Measurements from ENCODE around the gene OBSL1. TPM values are rescaled to one million over a fixed set of nuclear protein-coding genes. Genes with fewer than 3 reads are reported as not detected.

The OBSL1 gene
- total RNA-seq, 1 donor, result 0.52 TPM

DNA sequence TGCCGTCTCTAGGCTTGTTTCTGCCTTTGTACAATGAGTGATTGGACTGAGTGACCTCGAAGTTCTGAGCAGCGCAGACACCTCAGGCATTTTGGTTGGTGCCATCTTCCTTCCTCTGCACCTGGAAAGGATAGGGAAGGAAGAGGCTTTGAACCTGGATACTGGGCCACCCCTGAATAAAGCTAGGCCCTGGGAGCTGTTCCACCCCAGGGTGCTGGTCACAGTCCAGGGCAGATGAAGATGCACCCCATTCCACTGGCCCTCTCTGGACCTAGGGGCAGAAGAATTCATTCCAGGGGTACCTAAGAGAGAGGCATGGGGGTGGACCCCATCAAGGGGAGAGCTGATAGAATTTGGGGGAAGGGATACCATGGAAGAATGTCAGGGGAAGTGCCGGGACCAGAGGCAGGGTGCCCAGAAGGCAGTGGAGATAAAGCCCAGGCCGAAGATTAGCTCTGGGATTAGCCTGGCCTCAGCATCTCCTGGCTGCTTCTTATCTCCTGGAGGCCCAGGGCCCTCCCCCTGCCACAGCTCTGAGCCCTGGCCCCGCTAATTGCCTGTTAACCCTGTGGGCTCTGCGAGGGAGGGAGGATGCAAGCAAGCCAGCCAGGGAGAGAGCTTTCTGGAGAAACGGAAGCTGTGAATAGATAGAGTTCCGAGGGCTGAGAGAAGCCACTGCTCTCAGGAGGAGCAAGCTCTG lies 45.7 kb downstream of the OBSL1 start:
- H3K27me3 ChIP-seq (ENCODE audit: insufficient read depth, low read length), result peaks cover 61% of the 10 kb centered on the region
- H3K4me1 ChIP-seq (ENCODE audit: insufficient read depth, low read length), result no peaks in the 10 kb centered on the region
- H3K4me3 ChIP-seq (ENCODE audit: low read length), result no peak overlapping the region
- H3K9me3 ChIP-seq (ENCODE audit: low read depth, low read length), result no peaks in the 10 kb centered on the region

GRCh38 chr2:219524817-219525216 lies 46.5 kb downstream of the OBSL1 start:
- peaks cover 56% of the 10 kb centered on the region for H3K27me3 ChIP-seq (ENCODE audit: insufficient read depth, low read length)
- H3K9me3 ChIP-seq (ENCODE audit: low read depth, low read length), result no peaks in the 10 kb centered on the region
- no peak overlapping the region for H3K4me3 ChIP-seq (ENCODE audit: low read length)
- H3K4me1 ChIP-seq (ENCODE audit: insufficient read depth, low read length), result no peaks in the 10 kb centered on the region

DNA sequence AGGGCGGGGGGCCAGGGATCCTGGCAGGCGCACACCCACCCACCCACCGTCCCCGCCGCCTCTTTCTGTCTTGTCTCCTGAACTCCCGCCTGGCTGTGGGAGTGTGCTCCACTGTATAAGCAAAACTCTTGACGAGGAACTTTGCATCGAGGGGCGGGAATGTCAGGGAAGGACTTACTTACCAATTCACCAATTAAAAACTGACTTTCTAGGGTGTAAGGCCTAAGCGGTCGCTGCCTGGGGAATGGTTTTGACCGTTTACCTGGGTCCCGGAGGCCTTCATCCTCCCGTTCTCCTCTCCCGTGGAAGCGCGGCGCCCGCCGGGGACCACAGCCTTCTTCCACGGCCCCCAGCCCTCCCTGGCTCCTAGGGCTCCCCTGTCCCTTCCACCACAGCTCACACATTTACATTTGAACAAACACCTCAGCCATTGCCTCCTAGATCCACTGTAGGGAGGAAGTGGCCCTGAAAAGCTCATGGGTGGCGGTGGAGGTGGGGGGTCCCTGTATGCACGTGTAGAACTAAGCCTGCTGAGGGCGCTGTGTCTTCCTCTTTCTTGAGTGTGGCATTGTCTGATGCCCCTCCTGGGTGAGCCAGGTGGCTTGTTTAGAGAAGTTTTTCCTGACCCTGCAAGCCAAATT lies 48.2 kb downstream of the OBSL1 start:
- Histone ChIP-seq H3K4me1 (ENCODE audit: insufficient read depth, low read length) (no peaks in the 10 kb centered on the region), H3K27me3 (ENCODE audit: insufficient read depth, low read length) (peaks cover 45% of the 10 kb centered on the region), H3K9me3 (ENCODE audit: low read depth, low read length) (no peaks in the 10 kb centered on the region), H3K4me3 (ENCODE audit: low read length) (no peak overlapping the region)

- no peaks in the 10 kb centered on the region for H3K9me3 ChIP-seq (ENCODE audit: low read depth, low read length)
- peaks cover 42% of the 10 kb centered on the region for H3K27me3 ChIP-seq (ENCODE audit: insufficient read depth, low read length)
- H3K4me3 ChIP-seq (ENCODE audit: low read length), result no peak overlapping the region
- H3K4me1 ChIP-seq (ENCODE audit: insufficient read depth, low read length), result no peaks in the 10 kb centered on the region
Observed at GRCh38 chr2:219522111-219523030, 49.0 kb downstream of the OBSL1 start.

DNA sequence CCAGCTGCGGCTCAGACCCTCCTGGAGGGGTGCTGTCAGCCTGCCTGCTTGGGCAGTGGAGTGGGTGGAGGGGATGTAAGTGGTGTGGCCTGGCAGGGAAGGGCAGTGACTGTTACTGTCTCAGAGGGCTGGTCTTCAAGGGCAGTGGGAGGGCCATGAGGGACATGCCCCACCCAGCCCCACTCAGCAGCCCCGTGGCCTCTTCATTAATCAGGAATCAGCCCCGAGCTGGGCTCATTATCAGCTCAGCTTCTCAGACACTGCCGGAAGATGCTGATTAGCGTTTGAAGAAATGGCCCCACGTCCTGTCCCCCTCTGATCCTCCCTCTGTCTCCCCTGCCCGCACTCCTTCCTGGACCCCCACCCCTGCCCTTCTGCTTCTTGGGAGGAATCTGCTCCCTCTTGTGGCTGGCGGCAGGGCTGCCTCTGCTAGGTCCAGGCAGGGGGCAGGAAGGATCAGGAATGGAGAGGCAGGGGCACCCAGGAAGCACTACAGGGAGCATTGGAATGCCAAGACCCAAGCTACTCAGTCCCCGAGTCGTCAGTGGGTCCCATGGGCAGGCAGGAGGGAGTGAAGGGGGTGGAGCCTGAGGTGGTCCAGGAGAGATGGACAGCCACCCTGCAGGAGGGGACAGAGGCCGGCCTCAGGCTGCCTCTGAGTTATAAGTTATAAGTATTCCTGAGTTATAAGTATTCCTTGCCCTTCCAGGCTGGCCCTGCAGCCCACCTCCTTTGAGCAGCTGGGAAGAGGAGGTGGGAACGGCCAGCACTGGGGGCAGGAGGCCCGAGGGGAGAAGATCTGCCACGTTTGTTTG lies 50.1 kb downstream of the OBSL1 start:
- Histone ChIP-seq H3K27me3 (ENCODE audit: insufficient read depth, low read length) (peaks cover 42% of the 10 kb centered on the region), H3K4me1 (ENCODE audit: insufficient read depth, low read length) (no peaks in the 10 kb centered on the region), H3K9me3 (ENCODE audit: low read depth, low read length) (no peaks in the 10 kb centered on the region), H3K4me3 (ENCODE audit: low read length) (no peak overlapping the region)

- no peaks in the 10 kb centered on the region for H3K4me1 ChIP-seq (ENCODE audit: insufficient read depth, low read length)
- H3K9me3 ChIP-seq (ENCODE audit: low read depth, low read length), result no peaks in the 10 kb centered on the region
- peaks cover 39% of the 10 kb centered on the region for H3K27me3 ChIP-seq (ENCODE audit: insufficient read depth, low read length)
- no peak overlapping the region for H3K4me3 ChIP-seq (ENCODE audit: low read length)
Observed at GRCh38 chr2:219520079-219520478, 51.3 kb downstream of the OBSL1 start.

DNA sequence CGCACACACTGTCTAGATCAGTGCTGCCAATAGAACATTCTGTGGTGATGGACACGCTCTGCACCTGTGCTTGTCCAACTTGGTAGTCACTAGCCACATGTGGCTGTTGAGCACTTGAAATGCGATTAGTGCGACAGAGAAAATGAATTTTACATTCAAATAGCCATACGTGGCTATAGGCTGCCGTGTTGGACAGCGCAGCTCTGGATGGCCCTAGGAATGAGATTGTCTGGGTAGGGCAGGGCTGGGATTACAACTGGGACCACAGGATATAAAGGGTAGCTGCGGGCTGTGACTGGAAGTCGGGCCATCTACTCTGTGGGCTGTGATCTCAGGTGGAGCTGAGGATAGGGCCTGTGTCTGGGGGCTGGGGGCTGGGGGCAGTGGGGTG lies 51.8 kb downstream of the OBSL1 start:
- Histone ChIP-seq H3K27me3 (ENCODE audit: insufficient read depth, low read length) (peaks cover 38% of the 10 kb centered on the region), H3K9me3 (ENCODE audit: low read depth, low read length) (no peaks in the 10 kb centered on the region), H3K4me1 (ENCODE audit: insufficient read depth, low read length) (no peaks in the 10 kb centered on the region), H3K4me3 (ENCODE audit: low read length) (no peak overlapping the region)

- Histone ChIP-seq H3K4me1 (ENCODE audit: insufficient read depth, low read length) (no peaks in the 10 kb centered on the region), H3K27me3 (ENCODE audit: insufficient read depth, low read length) (peaks cover 36% of the 10 kb centered on the region), H3K9me3 (ENCODE audit: low read depth, low read length) (no peaks in the 10 kb centered on the region), H3K4me3 (ENCODE audit: low read length) (no peak overlapping the region)
Observed at GRCh38 chr2:219517954-219518778, 53.2 kb downstream of the OBSL1 start.

- no peak overlapping the region for H3K4me3 ChIP-seq (ENCODE audit: low read length)
- peaks cover 40% of the 10 kb centered on the region for H3K27me3 ChIP-seq (ENCODE audit: insufficient read depth, low read length)
Observed at GRCh38 chr2:219516888-219517287, 54.5 kb downstream of the OBSL1 start.

DNA sequence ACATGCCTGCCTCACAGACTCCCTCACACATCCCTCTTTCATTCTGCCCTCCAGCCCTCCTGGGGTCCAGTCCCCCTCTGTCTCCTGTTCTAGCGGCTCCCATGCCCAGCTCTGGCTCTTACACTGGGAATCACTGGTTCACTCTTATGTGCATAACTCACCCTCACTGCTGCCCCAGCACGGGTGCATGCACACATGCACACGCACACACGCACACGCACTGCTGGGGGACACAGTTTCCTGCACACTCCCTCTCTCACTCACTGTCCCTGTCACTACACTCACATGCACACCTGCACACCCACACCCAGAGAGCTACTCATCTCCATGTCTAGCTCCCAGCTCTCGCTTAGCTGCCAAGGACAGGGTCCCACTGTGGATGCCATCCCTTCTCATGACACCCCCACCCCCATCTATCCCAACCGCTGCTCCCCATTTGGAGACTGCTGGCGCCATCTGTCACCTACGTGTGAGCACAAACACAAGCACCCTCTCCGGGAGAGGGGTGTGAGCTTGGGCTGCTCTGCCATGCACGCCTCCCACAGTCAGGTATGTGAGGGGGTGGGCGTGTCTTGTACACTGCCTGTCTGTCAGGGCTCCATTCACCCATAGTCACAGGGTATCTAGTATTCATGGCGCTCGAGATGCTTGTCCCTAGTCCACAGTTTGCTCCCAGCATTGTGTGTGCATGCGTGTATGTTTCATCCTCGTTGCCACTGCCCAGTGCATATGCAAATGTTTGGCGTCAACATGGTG lies 55.3 kb downstream of the OBSL1 start:
- Histone ChIP-seq H3K9me3 (ENCODE audit: low read depth, low read length) (no peaks in the 10 kb centered on the region), H3K4me1 (ENCODE audit: insufficient read depth, low read length) (no peaks in the 10 kb centered on the region), H3K27me3 (ENCODE audit: insufficient read depth, low read length) (peaks cover 36% of the 10 kb centered on the region), H3K4me3 (ENCODE audit: low read length) (no peak overlapping the region)

More at GRCh38 chr2:219516888-219517287, 54.5 kb downstream of the OBSL1 start:
- Histone ChIP-seq H3K4me1 (ENCODE audit: insufficient read depth, low read length) (no peaks in the 10 kb centered on the region), H3K9me3 (ENCODE audit: low read depth, low read length) (no peaks in the 10 kb centered on the region)

- Histone ChIP-seq H3K9me3 (ENCODE audit: low read depth, low read length) (no peaks in the 10 kb centered on the region), H3K27me3 (ENCODE audit: insufficient read depth, low read length) (peaks cover 38% of the 10 kb centered on the region), H3K4me3 (ENCODE audit: low read length) (no peak overlapping the region), H3K4me1 (ENCODE audit: insufficient read depth, low read length) (peaks cover 7% of the 10 kb centered on the region)
Observed at GRCh38 chr2:219514836-219515235, 56.5 kb downstream of the OBSL1 start.

- Histone ChIP-seq H3K27me3 (ENCODE audit: insufficient read depth, low read length) (peaks cover 42% of the 10 kb centered on the region), H3K4me3 (ENCODE audit: low read length) (no peak within 1 kb of the TSS), H3K4me1 (ENCODE audit: insufficient read depth, low read length) (peaks cover 11% of the 10 kb centered on the region), H3K9me3 (ENCODE audit: low read depth, low read length) (no peaks in the 10 kb centered on the region)
Observed at GRCh38 chr2:219514196-219514761, 57.1 kb downstream of the OBSL1 start, which contains the start of gene ASIC4. Gene ASIC4, plus strand, starts transcription at chr2:219514482. Its CDS starts 243 bp downstream, at chr2:219514725.

GRCh38 chr2:219513787-219514186 lies 57.6 kb downstream of the OBSL1 start:
- H3K9me3 ChIP-seq (ENCODE audit: low read depth, low read length), result no peaks in the 10 kb centered on the region
- no peak overlapping the region for H3K4me3 ChIP-seq (ENCODE audit: low read length)
- H3K27me3 ChIP-seq (ENCODE audit: insufficient read depth, low read length), result peaks cover 42% of the 10 kb centered on the region
- H3K4me1 ChIP-seq (ENCODE audit: insufficient read depth, low read length), result peaks cover 11% of the 10 kb centered on the region
